ENCODE measurements around the gene CCDC159.

DNA sequence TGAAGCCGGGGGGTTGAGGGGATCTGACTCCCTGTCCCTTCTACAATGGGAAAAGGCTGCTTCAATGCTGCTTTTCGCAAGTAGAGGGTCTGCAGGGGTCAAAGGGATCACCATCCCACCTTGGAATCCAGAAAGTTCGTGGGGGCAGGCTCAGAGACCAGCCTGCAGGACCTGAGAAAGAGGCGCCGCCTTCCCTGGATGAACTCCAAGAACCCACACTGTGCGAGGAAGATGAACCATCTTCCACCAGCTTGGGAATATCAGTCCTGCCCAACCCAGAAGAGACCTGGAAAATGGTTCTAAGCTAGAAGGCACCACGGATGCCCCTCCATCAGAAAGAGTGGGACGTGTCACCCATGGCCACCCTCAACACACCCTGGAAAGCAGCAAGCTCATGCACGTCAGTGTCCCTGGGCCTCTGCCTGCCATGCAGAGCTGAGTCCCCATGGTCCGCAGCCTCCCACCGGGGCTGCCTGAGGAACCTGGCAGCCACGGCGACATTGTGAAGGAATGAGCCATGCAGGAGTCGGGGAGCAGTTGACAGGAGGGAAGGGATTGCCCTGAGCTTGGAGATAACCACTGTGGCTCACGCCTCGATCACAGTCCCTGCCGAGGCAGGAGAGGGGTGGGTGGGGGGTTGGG is 21.4 kb upstream of the CCDC159 start:
- TF ChIP-seq POLR2AphosphoS5 (IDR thresholded peaks at IDR 0.05; ENCODE audit: low read depth, low read length), result no peak
- TF ChIP-seq POLR2A (IDR thresholded peaks at IDR 0.05; ENCODE audit: low read depth, low read length), result no peak
